Measurements from ENCODE around the gene UBXN6. TPM values are rescaled to one million over a fixed set of nuclear protein-coding genes. Genes with fewer than 3 reads are reported as not detected.

UBXN6 gene
- total RNA-seq, 1 donor from 2014 or later = 116 TPM

DNA sequence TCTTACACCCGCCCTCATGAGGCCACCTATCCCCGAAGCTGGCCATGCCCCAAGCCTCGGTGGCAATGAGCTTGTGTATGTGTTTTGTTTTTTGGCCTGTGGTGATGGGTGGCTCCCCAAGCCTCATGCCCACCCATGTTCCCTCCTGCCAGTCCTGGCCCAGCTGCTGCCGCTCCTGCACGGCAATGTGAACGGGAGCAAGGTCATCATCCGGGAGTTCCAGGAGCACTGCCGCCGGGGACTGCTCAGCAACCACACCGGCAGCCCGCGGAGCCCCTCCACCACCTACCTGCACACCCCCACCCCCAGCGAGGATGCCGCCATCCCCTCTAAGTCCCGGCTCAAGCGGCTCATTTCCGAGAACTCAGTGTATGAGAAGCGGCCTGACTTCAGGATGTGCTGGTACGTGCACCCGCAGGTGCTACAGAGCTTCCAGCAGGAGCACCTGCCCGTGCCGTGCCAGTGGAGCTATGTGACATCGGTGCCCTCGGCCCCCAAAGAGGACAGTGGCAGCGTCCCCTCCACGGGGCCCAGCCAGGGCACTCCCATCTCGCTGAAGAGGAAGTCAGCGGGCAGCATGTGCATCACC, 24.6 kb downstream of the UBXN6 start:
- FAIRE-seq = no peak

DNA sequence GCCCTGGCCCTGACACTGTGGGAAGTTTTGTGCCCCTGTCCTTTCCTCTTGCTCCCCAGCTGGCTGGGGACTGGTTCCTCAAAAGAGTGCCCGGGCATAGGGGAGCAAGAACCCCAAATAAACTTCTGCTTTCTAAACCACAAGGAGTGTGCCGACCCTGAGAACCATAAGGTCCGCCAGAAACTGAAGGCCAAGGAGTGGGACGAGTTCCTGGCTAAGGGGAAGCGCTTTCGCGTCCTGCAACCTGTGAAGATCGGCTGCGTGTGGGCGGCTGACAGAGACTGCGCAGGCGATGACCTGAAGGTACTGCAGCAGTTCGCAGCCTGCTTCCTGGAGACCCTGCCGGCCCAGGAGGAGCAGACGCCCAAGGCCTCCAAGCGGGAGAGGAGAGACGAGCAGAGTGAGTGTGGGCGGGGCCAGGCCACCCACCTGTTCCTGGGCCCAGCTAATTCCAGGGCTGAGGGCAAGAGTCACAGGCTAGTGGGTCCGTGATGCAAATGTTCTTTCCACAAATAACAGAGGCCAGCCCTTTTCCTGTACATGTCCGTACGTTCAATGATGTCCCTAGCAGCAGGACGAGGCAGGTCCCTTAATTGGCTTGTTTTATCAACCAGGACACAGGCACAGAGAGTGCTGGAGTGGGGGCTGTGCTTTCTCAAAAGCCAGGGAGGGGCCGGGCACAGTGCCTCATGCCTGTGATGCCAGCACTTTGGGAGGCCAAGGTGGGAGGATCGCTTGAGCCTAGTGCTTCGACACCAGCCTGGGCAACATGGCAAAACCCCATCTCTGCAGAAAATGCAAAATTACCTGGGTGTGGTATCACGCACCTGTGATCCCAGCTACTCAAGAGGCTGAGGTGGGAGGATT, 25.6 kb downstream of the UBXN6 start:
- DNase-seq (ENCODE audit: low read depth) (no peak), FAIRE-seq (no peak)
- Histone ChIP-seq H3K4me3 (ENCODE audit: low read depth, low read length) (no peak overlapping the region), H3K27me3 (ENCODE audit: control insufficient read depth, insufficient read depth, low read length) (no peaks in the 10 kb centered on the region), H3K36me3 (ENCODE audit: control insufficient read depth, insufficient read depth, low read length) (peaks cover 19% of the 10 kb centered on the region)
- TF ChIP-seq, protein P1, sequence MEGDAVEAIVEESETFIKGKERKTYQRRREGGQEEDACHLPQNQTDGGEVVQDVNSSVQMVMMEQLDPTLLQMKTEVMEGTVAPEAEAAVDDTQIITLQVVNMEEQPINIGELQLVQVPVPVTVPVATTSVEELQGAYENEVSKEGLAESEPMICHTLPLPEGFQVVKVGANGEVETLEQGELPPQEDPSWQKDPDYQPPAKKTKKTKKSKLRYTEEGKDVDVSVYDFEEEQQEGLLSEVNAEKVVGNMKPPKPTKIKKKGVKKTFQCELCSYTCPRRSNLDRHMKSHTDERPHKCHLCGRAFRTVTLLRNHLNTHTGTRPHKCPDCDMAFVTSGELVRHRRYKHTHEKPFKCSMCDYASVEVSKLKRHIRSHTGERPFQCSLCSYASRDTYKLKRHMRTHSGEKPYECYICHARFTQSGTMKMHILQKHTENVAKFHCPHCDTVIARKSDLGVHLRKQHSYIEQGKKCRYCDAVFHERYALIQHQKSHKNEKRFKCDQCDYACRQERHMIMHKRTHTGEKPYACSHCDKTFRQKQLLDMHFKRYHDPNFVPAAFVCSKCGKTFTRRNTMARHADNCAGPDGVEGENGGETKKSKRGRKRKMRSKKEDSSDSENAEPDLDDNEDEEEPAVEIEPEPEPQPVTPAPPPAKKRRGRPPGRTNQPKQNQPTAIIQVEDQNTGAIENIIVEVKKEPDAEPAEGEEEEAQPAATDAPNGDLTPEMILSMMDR (IDR thresholded peaks at IDR 0.05; ENCODE audit: insufficient read depth, low read length, severe bottlenecking) = no peak

More for the DNA sequence above, 24.6 kb downstream of the UBXN6 start:
- peaks cover 19% of the 10 kb centered on the region for H3K36me3 ChIP-seq (ENCODE audit: control insufficient read depth, insufficient read depth, low read length)
- TF ChIP-seq, protein P1 (IDR thresholded peaks at IDR 0.05; ENCODE audit: insufficient read depth, low read length, severe bottlenecking) = no peak
- H3K27me3 ChIP-seq (ENCODE audit: control insufficient read depth, insufficient read depth, low read length) = no peaks in the 10 kb centered on the region
- no peak overlapping the region for H3K4me3 ChIP-seq (ENCODE audit: low read depth, low read length)
- no peak for DNase-seq (ENCODE audit: low read depth)

DNA sequence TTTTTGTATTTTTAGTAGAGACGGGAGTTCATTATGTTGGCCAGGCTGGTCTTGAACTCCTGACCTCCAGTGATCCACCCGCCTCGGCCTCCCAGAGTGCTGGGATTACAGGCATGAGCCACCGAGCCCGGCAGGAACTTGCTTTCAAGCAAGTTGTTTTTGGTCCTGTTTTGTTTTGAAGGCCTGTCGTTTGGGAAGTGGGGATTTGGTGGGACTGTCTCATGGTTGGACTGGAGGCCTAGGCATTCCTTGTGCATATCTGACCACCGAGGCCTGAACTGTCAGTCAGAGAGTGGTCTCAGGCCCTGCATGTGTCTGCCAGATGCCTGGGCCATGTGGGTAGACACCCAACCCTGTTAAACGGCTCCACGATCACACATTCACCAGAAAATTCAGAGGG, 26.3 kb downstream of the UBXN6 start:
- no peaks in the 10 kb centered on the region for H3K27me3 ChIP-seq (ENCODE audit: control insufficient read depth, insufficient read depth, low read length)
- FAIRE-seq = no peak
- peaks cover 19% of the 10 kb centered on the region for H3K36me3 ChIP-seq (ENCODE audit: control insufficient read depth, insufficient read depth, low read length)
- TF ChIP-seq, protein P1 (IDR thresholded peaks at IDR 0.05; ENCODE audit: insufficient read depth, low read length, severe bottlenecking) = no peak
- DNase-seq (ENCODE audit: low read depth) = no peak
- H3K4me3 ChIP-seq (ENCODE audit: low read depth, low read length) = no peak overlapping the region

DNA sequence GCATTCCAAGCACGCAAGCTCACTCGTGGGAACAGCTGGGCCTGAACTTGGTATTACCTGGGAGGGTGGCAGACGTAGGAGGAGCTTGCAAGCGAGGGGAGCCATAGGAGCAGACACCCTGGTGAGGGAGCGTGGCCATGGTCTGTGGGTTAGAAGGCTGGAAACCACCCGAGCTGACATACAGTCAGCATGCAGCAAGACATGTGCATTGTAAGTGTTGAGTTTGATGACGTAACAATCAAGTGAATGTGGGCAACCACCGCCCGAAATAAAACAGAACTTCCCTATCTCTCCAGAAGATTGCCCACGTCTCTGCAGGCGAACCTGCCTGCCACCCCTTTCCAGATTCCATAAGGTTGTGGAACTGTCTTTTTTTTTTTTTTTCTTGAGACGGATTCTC, 26.8 kb downstream of the UBXN6 start:
- Histone ChIP-seq H3K36me3 (ENCODE audit: control insufficient read depth, insufficient read depth, low read length) (peaks cover 16% of the 10 kb centered on the region), H3K27me3 (ENCODE audit: control insufficient read depth, insufficient read depth, low read length) (no peaks in the 10 kb centered on the region), H3K4me3 (ENCODE audit: low read depth, low read length) (no peak overlapping the region)
- FAIRE-seq (peak; percentile 93), DNase-seq (ENCODE audit: low read depth) (no peak)
- TF ChIP-seq, protein P1 (IDR thresholded peaks at IDR 0.05; ENCODE audit: insufficient read depth, low read length, severe bottlenecking) = no peak

DNA sequence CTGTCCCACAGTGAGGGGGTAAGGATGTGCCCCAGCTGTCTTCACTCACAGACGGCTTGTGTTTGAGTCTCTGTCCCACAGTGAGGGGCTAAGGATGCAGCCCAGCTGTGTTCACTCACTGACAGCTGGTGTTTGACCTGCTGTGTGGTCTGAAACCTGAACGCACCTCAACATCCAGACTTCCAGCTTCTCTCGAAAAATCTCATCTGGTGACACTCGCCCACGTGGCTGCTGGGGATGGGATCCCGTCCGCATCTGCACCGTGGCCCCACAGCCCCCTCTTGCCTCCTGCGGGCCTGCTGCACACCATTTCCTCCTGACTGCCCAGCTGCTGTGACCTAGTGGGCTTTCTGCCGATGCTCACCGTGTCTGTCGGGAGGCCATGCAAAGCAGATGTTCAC, 27.8 kb downstream of the UBXN6 start:
- no peak overlapping the region for H3K4me3 ChIP-seq (ENCODE audit: low read depth, low read length)
- peaks cover 16% of the 10 kb centered on the region for H3K36me3 ChIP-seq (ENCODE audit: control insufficient read depth, insufficient read depth, low read length)
- FAIRE-seq = no peak
- H3K27me3 ChIP-seq (ENCODE audit: control insufficient read depth, insufficient read depth, low read length) = no peaks in the 10 kb centered on the region
- TF ChIP-seq, protein P1 (IDR thresholded peaks at IDR 0.05; ENCODE audit: insufficient read depth, low read length, severe bottlenecking) = no peak
- no peak for DNase-seq (ENCODE audit: low read depth)
